ENCODE measurements around the gene ARF1.

GRCh38 chr1:228107636-228108035, 25.1 kb downstream of the ARF1 start:
- no peak for TF ChIP-seq ATF1 (CRISPR knock-in tag; IDR thresholded peaks at IDR 0.05)
- no peak for TF ChIP-seq ZNF423 (CRISPR knock-in tag; IDR thresholded peaks at IDR 0.05)
- no peak for TF ChIP-seq CREB1 (CRISPR knock-in tag; IDR thresholded peaks at IDR 0.05)
- no peak for TF ChIP-seq ZNF532 (CRISPR knock-in tag; IDR thresholded peaks at IDR 0.05; ENCODE audit: borderline replicate concordance)
- no peak for TF ChIP-seq CTCF (IDR thresholded peaks at IDR 0.05)
- TF ChIP-seq PRDM15 (CRISPR knock-in tag; IDR thresholded peaks at IDR 0.05), result no peak
- no peak for TF ChIP-seq ZNF232 (CRISPR knock-in tag; IDR thresholded peaks at IDR 0.05)

Data from WTC11 (cell line).